ENCODE data around the gene TREH. TPM values are rescaled to one million over a fixed set of nuclear protein-coding genes. Genes with fewer than 3 reads are reported as not detected.

The TREH gene
- total and polyA plus RNA-seq, 2 of the 8 experiments (the other 6 are each of a cell fraction or from before 2014, with no cell fraction given) = 0.03 TPM; not detected in 1

DNA sequence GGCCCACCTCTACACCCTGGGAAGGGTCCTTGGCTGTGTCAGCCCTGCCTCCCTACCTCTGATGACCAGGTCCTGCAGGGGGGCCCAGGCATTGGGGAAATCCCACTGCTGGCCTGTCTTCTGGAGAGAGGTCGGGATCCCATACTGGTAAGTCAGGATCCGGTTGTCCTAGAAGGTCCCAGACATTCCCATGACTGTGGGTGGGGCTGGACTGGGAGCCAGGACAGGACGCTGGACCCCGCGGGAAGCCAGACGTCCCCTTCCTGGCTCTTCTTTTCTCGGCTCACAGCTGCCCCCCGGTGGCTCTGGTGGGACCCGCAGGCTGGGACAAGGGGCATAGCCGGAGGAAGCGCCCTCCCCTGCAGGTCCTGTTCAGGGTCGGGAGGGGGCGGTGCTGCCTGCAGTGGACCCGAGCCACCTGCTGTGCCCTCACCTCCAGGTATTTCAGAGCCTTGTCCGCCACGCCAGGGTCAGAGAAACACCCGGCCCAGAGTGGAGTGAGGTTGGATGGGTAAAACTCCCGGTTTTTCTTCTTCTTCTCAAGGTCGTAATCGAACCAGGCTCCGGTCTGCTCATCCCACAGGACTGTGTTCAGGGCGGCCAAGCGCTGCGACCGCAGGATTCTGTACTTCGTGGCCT, 20.0 kb downstream of the TREH start (continued):
- TF ChIP-seq SAP30 (IDR thresholded peaks at IDR 0.05; ENCODE audit: insufficient read depth, insufficient replicate concordance, low read length) = no peak
- TF ChIP-seq, protein P1, sequence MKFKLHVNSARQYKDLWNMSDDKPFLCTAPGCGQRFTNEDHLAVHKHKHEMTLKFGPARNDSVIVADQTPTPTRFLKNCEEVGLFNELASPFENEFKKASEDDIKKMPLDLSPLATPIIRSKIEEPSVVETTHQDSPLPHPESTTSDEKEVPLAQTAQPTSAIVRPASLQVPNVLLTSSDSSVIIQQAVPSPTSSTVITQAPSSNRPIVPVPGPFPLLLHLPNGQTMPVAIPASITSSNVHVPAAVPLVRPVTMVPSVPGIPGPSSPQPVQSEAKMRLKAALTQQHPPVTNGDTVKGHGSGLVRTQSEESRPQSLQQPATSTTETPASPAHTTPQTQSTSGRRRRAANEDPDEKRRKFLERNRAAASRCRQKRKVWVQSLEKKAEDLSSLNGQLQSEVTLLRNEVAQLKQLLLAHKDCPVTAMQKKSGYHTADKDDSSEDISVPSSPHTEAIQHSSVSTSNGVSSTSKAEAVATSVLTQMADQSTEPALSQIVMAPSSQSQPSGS (IDR thresholded peaks at IDR 0.05; ENCODE audit: low read length) = peak; percentile 55; the same call in 1 of the 2 replicates
- TF ChIP-seq JUND (IDR thresholded peaks at IDR 0.05; ENCODE audit: low read length) = peak; percentile 49; the same call in 1 of the 2 replicates
- TF ChIP-seq, protein P2, sequence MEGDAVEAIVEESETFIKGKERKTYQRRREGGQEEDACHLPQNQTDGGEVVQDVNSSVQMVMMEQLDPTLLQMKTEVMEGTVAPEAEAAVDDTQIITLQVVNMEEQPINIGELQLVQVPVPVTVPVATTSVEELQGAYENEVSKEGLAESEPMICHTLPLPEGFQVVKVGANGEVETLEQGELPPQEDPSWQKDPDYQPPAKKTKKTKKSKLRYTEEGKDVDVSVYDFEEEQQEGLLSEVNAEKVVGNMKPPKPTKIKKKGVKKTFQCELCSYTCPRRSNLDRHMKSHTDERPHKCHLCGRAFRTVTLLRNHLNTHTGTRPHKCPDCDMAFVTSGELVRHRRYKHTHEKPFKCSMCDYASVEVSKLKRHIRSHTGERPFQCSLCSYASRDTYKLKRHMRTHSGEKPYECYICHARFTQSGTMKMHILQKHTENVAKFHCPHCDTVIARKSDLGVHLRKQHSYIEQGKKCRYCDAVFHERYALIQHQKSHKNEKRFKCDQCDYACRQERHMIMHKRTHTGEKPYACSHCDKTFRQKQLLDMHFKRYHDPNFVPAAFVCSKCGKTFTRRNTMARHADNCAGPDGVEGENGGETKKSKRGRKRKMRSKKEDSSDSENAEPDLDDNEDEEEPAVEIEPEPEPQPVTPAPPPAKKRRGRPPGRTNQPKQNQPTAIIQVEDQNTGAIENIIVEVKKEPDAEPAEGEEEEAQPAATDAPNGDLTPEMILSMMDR (IDR thresholded peaks at IDR 0.05; ENCODE audit: control extremely low read depth in 1 of 3, insufficient read depth in 1 of 3, low read depth in 1 of 3, low read length in 3 of 3) = peak; percentile 90 to 99 (median 99)
- peak in 1 of 2 experiments; percentile 65; a peak in 1 of 4 replicates for TF ChIP-seq SIN3A (conservative IDR thresholded peaks at IDR 0.05 in 1 of 2, IDR thresholded peaks at IDR 0.05 in 1 of 2; ENCODE audit: low read depth in 1 of 2, low read length in 2 of 2)
- TF ChIP-seq BRCA1 (IDR thresholded peaks at IDR 0.05; ENCODE audit: low read depth, low read length) = no peak
- peak; percentile 54; the same call in 1 of the 2 replicates for TF ChIP-seq YY1 (IDR thresholded peaks at IDR 0.05; ENCODE audit: low read depth, low read length)
- TF ChIP-seq, protein P3, sequence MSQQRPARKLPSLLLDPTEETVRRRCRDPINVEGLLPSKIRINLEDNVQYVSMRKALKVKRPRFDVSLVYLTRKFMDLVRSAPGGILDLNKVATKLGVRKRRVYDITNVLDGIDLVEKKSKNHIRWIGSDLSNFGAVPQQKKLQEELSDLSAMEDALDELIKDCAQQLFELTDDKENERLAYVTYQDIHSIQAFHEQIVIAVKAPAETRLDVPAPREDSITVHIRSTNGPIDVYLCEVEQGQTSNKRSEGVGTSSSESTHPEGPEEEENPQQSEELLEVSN (IDR thresholded peaks at IDR 0.05) = no peak
- no peak for TF ChIP-seq ASH2L (IDR thresholded peaks at IDR 0.05; ENCODE audit: low read length)
- TF ChIP-seq SP1 (IDR thresholded peaks at IDR 0.05; ENCODE audit: low read depth, low read length) = peak; percentile 60; the same call in 1 of the 2 replicates
- no peak for TF ChIP-seq RBBP5 (IDR thresholded peaks at IDR 0.05; ENCODE audit: borderline replicate concordance, low read depth, low read length)
- 0 out of 2 replicates have a peak, but pooled peaks have one; percentile 65 for TF ChIP-seq TCF12 (IDR thresholded peaks at IDR 0.05; ENCODE audit: low read depth, low read length)
- peak; percentile 45; the same call in 1 of the 2 replicates for TF ChIP-seq TBP (IDR thresholded peaks at IDR 0.05; ENCODE audit: low read depth, low read length)
- 0 out of 2 replicates have a peak, but pooled peaks have one; percentile 29 for TF ChIP-seq TAF1 (IDR thresholded peaks at IDR 0.05; ENCODE audit: low read depth, low read length)
- TF ChIP-seq CTBP2 (IDR thresholded peaks at IDR 0.05; ENCODE audit: borderline replicate concordance, insufficient read depth, insufficient read length, low read length) = peak; percentile 23
- peak; percentile 42; the same call in 1 of the 2 replicates for TF ChIP-seq CREB1 (IDR thresholded peaks at IDR 0.05)
- 0 out of 2 replicates have a peak, but pooled peaks have one; percentile 1 for TF ChIP-seq CEBPB (IDR thresholded peaks at IDR 0.05; ENCODE audit: low read depth, low read length)
- peak in 1 of 2 experiments; percentile 55; a peak in 1 of 3 replicates for TF ChIP-seq EP300 (IDR thresholded peaks at IDR 0.05; ENCODE audit: borderline replicate concordance in 1 of 2, low read depth in 2 of 2, low read length in 2 of 2)
